Astrocyte of the spinal cord (primary cell): ENCODE measurements around the gene MAP4K4.

ENCODE experiments used
- DNase-seq: peaks from one replicate; pipeline ENCODE4 v3.0.0; 2011; ENCODE audit warnings: low read depth, low spot score
- H3K4me3 ChIP-seq: 2 replicates; pipeline ENCODE4 v1.5.1; 2011; ENCODE audit warnings: low read depth, mild to moderate bottlenecking, low read length, moderate library complexity
- in situ Hi-C: cut with HindIII; loops from 2 replicates; pipeline ENCODE4 v1.10.0; 2017; ENCODE audit warnings: low sequenced_read_pairs
- TF ChIP-seq, protein P1 (sequence below): IDR thresholded peaks from 2 replicates; pipeline ENCODE4 v1.5.1; 2012; ENCODE audit warnings: low read depth, mild to moderate bottlenecking, low read length, inconsistent platforms

The MAP4K4 gene

GRCh38 chr2:101679037-101679726 is 18.3 kb upstream of the MAP4K4 start:
- no peak overlapping the region for H3K4me3 ChIP-seq
- peak; percentile 86 for DNase-seq
- in situ Hi-C loops = no loop called here
- TF ChIP-seq, protein P1, sequence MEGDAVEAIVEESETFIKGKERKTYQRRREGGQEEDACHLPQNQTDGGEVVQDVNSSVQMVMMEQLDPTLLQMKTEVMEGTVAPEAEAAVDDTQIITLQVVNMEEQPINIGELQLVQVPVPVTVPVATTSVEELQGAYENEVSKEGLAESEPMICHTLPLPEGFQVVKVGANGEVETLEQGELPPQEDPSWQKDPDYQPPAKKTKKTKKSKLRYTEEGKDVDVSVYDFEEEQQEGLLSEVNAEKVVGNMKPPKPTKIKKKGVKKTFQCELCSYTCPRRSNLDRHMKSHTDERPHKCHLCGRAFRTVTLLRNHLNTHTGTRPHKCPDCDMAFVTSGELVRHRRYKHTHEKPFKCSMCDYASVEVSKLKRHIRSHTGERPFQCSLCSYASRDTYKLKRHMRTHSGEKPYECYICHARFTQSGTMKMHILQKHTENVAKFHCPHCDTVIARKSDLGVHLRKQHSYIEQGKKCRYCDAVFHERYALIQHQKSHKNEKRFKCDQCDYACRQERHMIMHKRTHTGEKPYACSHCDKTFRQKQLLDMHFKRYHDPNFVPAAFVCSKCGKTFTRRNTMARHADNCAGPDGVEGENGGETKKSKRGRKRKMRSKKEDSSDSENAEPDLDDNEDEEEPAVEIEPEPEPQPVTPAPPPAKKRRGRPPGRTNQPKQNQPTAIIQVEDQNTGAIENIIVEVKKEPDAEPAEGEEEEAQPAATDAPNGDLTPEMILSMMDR = no peak

DNA sequence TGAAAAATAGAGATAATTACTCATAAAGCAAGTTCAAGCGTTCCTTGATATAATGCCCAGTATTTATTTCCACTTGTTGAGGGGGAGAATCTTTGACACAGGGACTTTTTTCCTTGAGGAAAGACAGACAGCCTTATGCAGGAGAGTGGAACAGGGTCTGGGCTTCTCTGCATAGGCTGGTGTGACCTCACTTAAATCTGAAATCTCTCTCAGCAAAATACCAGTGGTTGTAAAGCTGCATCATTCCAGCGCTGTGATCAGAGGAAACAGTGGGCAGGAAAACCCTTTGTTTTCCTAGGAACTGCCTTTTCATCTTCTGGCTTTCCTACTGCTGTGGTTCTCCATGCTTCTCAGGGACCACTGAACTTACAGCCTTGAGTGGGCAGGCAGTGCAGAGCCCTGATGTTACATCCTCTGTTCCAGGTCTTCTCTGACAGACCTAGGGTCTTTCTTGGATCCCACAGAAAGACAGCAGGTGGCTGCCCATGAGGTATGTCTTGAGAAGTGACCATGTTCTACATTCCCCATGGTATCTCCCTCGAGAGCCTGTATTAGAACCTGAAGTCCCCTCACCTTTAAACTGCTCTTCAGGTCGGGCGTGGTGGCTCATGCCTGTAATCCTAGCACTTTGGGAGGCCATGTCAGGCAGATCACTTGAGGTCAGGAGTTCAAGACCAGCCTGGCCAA is 17.6 kb upstream of the MAP4K4 start:
- peak; percentile 39 for DNase-seq
- TF ChIP-seq, protein P1 = no peak
- no peak overlapping the region for H3K4me3 ChIP-seq
- in situ Hi-C loops = no loop called here

DNA sequence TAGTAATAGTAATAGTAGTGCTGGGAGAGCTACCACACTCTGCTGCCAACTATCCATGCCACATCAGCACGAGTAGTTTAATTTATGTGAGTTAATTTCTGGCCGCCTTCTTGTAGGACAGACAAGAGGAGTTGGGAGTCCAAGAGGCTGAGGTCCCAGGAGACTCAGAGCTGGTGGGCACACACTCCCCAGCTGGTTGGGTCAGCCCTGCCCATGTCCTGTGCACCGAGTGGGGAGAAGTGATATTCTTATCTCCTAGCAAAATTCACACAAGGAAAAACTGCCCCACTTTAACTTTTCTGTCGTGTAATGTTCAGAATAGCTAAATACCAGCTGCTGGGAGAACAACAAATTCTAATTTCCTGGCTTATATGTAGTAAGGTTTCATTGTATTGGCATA is 15.2 kb upstream of the MAP4K4 start:
- no peak for DNase-seq
- H3K4me3 ChIP-seq = no peak overlapping the region
- TF ChIP-seq, protein P1 = no peak
- in situ Hi-C loops = no loop called here

DNA sequence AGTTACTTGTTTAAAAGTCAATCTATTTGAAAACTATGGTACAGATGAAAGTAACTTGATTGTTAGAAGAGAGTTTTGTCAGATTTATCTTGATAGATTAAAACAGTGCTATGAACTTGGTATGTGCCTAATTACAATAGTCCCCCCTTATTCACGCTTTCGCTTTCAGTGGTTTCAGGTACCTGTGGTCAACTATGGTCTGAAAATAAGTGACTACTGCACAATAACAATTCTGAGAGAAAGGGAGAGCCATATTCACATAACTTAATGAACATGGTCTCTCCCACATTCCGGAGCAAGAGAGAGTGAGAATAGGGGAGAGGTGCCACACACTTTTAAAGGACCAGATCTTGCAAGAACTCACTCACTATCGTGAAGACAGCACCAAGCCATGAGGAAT is 13.2 kb upstream of the MAP4K4 start:
- DNase-seq = no peak
- in situ Hi-C loops = no loop called here
- no peak overlapping the region for H3K4me3 ChIP-seq
- TF ChIP-seq, protein P1 = no peak

DNA sequence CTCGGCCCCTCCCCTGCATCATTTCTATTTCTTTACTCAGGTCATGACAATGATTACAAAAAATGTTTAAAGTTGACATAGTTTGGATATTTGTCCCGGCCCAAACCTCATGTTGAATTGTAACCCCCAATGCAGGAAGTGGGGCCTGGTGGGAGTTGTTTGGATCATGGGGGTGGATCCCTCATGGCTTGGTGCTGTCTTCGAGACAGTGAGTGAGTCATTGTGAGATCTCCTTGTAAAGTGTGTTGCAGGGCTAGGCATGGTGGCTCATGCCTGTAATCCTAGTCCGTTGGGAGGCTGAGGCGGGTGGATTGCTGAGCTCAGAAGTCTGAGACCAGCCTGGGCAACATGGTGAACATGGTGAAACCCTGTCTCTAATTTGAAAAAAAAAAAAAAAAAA is 9.2 kb upstream of the MAP4K4 start:
- in situ Hi-C loops = no loop called here
- TF ChIP-seq, protein P1 = no peak
- DNase-seq = no peak
- no peak overlapping the region for H3K4me3 ChIP-seq

- no peak overlapping the region for H3K4me3 ChIP-seq
- in situ Hi-C loops = no loop called here
- no peak for DNase-seq
- TF ChIP-seq, protein P1 = no peak
Observed at GRCh38 chr2:101689114-101689825, 8.2 kb upstream of the MAP4K4 start.
